ENCODE results near the gene MRPL55.
"Not testable (repeated sequence)": the region's sequence is repeated elsewhere in the genome, so short reads cannot be mapped to it uniquely, and the experiment has no call there.

Gene MRPL55

GRCh38 chr1:228120351-228120750, 11.3 kb upstream of the MRPL55 start:
- DNase-seq, result no peak

- no peak for DNase-seq
Measured at GRCh38 chr1:228118040-228118439, 8.9 kb upstream of the MRPL55 start.

- DNase-seq, result no peak
Measured at GRCh38 chr1:228117335-228117734, 8.2 kb upstream of the MRPL55 start.

GRCh38 chr1:228114827-228115226, 5.7 kb upstream of the MRPL55 start:
- no peak for DNase-seq

GRCh38 chr1:228112617-228113016, 3.5 kb upstream of the MRPL55 start:
- DNase-seq, result no peak

- DNase-seq, result no peak
Measured at GRCh38 chr1:228112167-228112566, 3.1 kb upstream of the MRPL55 start.

- not testable (repeated sequence) for DNase-seq
Measured at GRCh38 chr1:228111315-228111714, 2.2 kb upstream of the MRPL55 start.

- DNase-seq, result no peak
Measured at GRCh38 chr1:228110556-228110955, 1.5 kb upstream of the MRPL55 start.

- no peak for DNase-seq
Measured at GRCh38 chr1:228109962-228110488, 926 bp upstream of the MRPL55 start.

GRCh38 chr1:228108742-228109072, 392 bp downstream of the MRPL55 start:
- DNase-seq, result no peak

GRCh38 chr1:228108055-228108690, 926 bp downstream of the MRPL55 start:
- no peak for DNase-seq

GRCh38 chr1:228107636-228108035, 1.5 kb downstream of the MRPL55 start:
- no peak for DNase-seq

- DNase-seq, result no peak
Measured at GRCh38 chr1:228106800-228107054, 2.4 kb downstream of the MRPL55 start.

GRCh38 chr1:228105996-228106799, 2.9 kb downstream of the MRPL55 start:
- DNase-seq, result no peak

GRCh38 chr1:228105270-228105995, 3.7 kb downstream of the MRPL55 start:
- no peak for DNase-seq

- no peak for DNase-seq
Measured at GRCh38 chr1:228104526-228105269, 4.4 kb downstream of the MRPL55 start.

GRCh38 chr1:228102791-228103620, 6.1 kb downstream of the MRPL55 start, which contains the start of gene C1orf35:
Gene C1orf35 (minus strand): TSS chr1:228103325. CDS start chr1:228103227, 98 bp downstream.
- peak; percentile 97 for DNase-seq

GRCh38 chr1:228101994-228102790, 6.9 kb downstream of the MRPL55 start:
- DNase-seq, result peak; percentile 62

- DNase-seq, result peak; percentile 28
Measured at GRCh38 chr1:228101614-228101993, 7.5 kb downstream of the MRPL55 start.

GRCh38 chr1:228100822-228101613, 8.1 kb downstream of the MRPL55 start:
- DNase-seq, result no peak

All from activated CD4-positive, alpha-beta T cell treated with anti-CD3 and anti-CD28 coated beads, Interleukin-10, Interleukin-2, amounts not matched to agents 100 ng/mL and 50 ng/mL, durations not matched to agents 16 hours and 8 hours (primary cell).